OCI-LY7 (cell line): ENCODE results near the gene OVCA2. TPM values are rescaled to one million over a fixed set of nuclear protein-coding genes. Genes with fewer than 3 reads are reported as not detected.

Experiments used
- BruUV-seq: library from RNA; stranded (reverse); fragments of 400-500 nt; replicated peaks from 2 replicates; lab custom pipeline; 2021; lab: Mats Ljungman, UMichigan
- CTCF ChIA-PET: fragments of 300-600 bp; sonication (Branson Sonifier 250); formaldehyde crosslinking; loops from one replicate; lab custom pipeline; 2022; ENCODE audit warnings: antibody characterized with exemption; ENCODE audit not compliant: unreplicated experiment; lab: Charles Lee
- POLR2A ChIA-PET: fragments of 300-600 bp; sonication (Branson Sonifier 250); formaldehyde crosslinking; loops from one replicate; lab custom pipeline; 2022; ENCODE audit warnings: antibody characterized with exemption; lab: Charles Lee
- DNase-seq: peaks from one replicate; pipeline ENCODE4 v3.0.0-alpha.2; 2015; ENCODE audit warnings: low spot score
- H2AFZ ChIP-seq: fragments of 200-600 bp; sonication (generic), shearing (Covaris generic); 2 replicates; pipeline ENCODE4 v1.6.1; 2014; ENCODE audit warnings: mild to moderate bottlenecking, antibody characterized with exemption, low read length, moderate library complexity
- H3K27ac ChIP-seq: fragments of 200-600 bp; sonication (generic); 2 replicates; pipeline ENCODE4 v1.5.1; 2014; ENCODE audit warnings: mixed run types, low read depth, mild to moderate bottlenecking, moderate library complexity, low read length, inconsistent platforms; ENCODE audit not compliant: poor library complexity, severe bottlenecking
- H3K36me3 ChIP-seq: fragments of 200-600 bp; sonication (generic); 2 replicates; pipeline ENCODE4 v1.6.1; 2014; ENCODE audit warnings: mild to moderate bottlenecking, antibody characterized with exemption, low read length, moderate library complexity, mixed read lengths; ENCODE audit not compliant: insufficient read depth
- H3K4me1 ChIP-seq: fragments of 200-600 bp; sonication (generic); 2 replicates; pipeline ENCODE4 v1.5.1; 2014; ENCODE audit warnings: mild to moderate bottlenecking, low read length; ENCODE audit not compliant: insufficient read depth, poor library complexity, severe bottlenecking
- H3K4me2 ChIP-seq: fragments of 200-600 bp; sonication (generic); 2 replicates; pipeline ENCODE4 v1.6.1; 2014; ENCODE audit warnings: mild to moderate bottlenecking, low read length
- H3K4me3 ChIP-seq: fragments of 200-600 bp; sonication (generic); 2 replicates; pipeline ENCODE4 v1.5.1; 2014; ENCODE audit warnings: mild to moderate bottlenecking, low read depth, low read length; ENCODE audit not compliant: poor library complexity, severe bottlenecking
- H3K79me2 ChIP-seq: fragments of 200-600 bp; sonication (generic); 2 replicates; pipeline ENCODE4 v1.6.1; 2016; ENCODE audit warnings: low read depth, mild to moderate bottlenecking, low read length, moderate library complexity, mixed read lengths; ENCODE audit not compliant: insufficient read depth
- H3K9me2 ChIP-seq: fragments of 200-600 bp; sonication (generic); 2 replicates; pipeline ENCODE4 v1.6.1; 2016; ENCODE audit warnings: mild to moderate bottlenecking, low read length, mixed read lengths; ENCODE audit not compliant: insufficient read depth
- H3K9me3 ChIP-seq: fragments of 200-600 bp; sonication (generic); 2 replicates; pipeline ENCODE4 v1.6.1; 2014; ENCODE audit warnings: mild to moderate bottlenecking, mixed run types, low read length, mixed read lengths
- H4K20me1 ChIP-seq: fragments of 200-600 bp; sonication (generic); 2 replicates; pipeline ENCODE4 v1.6.1; 2014; ENCODE audit warnings: mild to moderate bottlenecking, antibody characterized with exemption, low read length, moderate library complexity, mixed read lengths; ENCODE audit not compliant: insufficient read depth
- CTCF ChIP-seq: fragments of 200-600 bp; sonication (generic); conservative IDR thresholded peaks from 2 replicates; pipeline ENCODE4 v1.5.1; 2014; ENCODE audit warnings: mild to moderate bottlenecking, antibody characterized with exemption, low read length, moderate library complexity, mixed read lengths
- EZH2phosphoT487 ChIP-seq: fragments of 200-600 bp; sonication (generic); IDR thresholded peaks from 2 replicates; pipeline ENCODE4 v1.6.1; 2018; ENCODE audit warnings: low read depth, borderline replicate concordance, mild to moderate bottlenecking, mixed run types, antibody characterized with exemption, low read length, moderate library complexity, mixed read lengths
- intact Hi-C: fragments of 100-400 bp; cut with micrococcal nuclease; formaldehyde crosslinking; loops from one replicate; pipeline ENCODE4 v1.10.0; 2022; ENCODE audit not compliant: unreplicated experiment
- total RNA-seq, 2 experiments: library from RNA; depleted of rRNA in 1 of 2; stranded (reverse); fragments of >200 nt in 1 of 2; shearing (Covaris generic) in 1 of 2; gene quantifications; 2 replicates each; pipeline ENCODE4 v1.2.3, GENCODE V29; 2014 to 2022

Gene OVCA2
- total RNA-seq, 2 experiments from 2014 or later: 21.9 to 24.0 TPM

- POLR2A ChIA-PET: no interaction called here
- no peak within 1 kb of the TSS for H2AFZ ChIP-seq
- peak within 1 kb of the TSS; percentile 34 for H3K4me3 ChIP-seq
- DNase-seq: peak; percentile 22
- no peaks in the 10 kb centered on the region for H3K36me3 ChIP-seq
- no peak within 1 kb of the TSS for H3K27ac ChIP-seq
- H3K9me3 ChIP-seq: no peaks in the 10 kb centered on the region
- H3K9me2 ChIP-seq: no peaks in the 10 kb centered on the region
- H3K4me1 ChIP-seq: peaks cover 9% of the 10 kb centered on the region
- CTCF ChIA-PET: no interaction called here
- BruUV-seq: no TSS peak
- H3K79me2 ChIP-seq: no peaks in the 10 kb centered on the region
- TF ChIP-seq EZH2phosphoT487 (no peak), CTCF (no peak)
- H3K4me2 ChIP-seq: peak within 1 kb of the TSS; percentile 45
- intact Hi-C loops: no loop called here
- H4K20me1 ChIP-seq: no peaks in the 10 kb centered on the region
These were observed 16.6 kb upstream of the OVCA2 start, which contains the start of gene RTN4RL1 for GRCh38 chr17:2025220-2025621. Gene RTN4RL1 (minus strand): TSS chr17:2025334. CDS start chr17:2024865, 469 bp downstream.

- BruUV-seq: no TSS peak
- DNase-seq: no peak
- Histone ChIP-seq H3K4me2 (peak overlapping the region; percentile 45), H3K27ac (no peak overlapping the region), H3K4me1 (peaks cover 10% of the 10 kb centered on the region), H3K9me2 (no peaks in the 10 kb centered on the region), H4K20me1 (no peaks in the 10 kb centered on the region), H2AFZ (no peak overlapping the region), H3K9me3 (no peaks in the 10 kb centered on the region), H3K4me3 (peak overlapping the region; percentile 34), H3K79me2 (peaks cover 1% of the 10 kb centered on the region; the same call in 1 of the 2 replicates), H3K36me3 (no peaks in the 10 kb centered on the region)
- intact Hi-C loops: no loop called here
- TF ChIP-seq CTCF (peak; percentile 54), EZH2phosphoT487 (no peak)
- POLR2A ChIA-PET: no interaction called here
- CTCF ChIA-PET: no interaction called here
These were observed 16.1 kb upstream of the OVCA2 start for GRCh38 chr17:2025622-2026309.
